ENCODE measurements around the gene ABHD5. TPM values are rescaled to one million over a fixed set of nuclear protein-coding genes. Genes with fewer than 3 reads are reported as not detected.

ABHD5 gene
- total and polyA plus RNA-seq, 5 donors: 11.2 to 23.5 (median 20.9) TPM

DNA sequence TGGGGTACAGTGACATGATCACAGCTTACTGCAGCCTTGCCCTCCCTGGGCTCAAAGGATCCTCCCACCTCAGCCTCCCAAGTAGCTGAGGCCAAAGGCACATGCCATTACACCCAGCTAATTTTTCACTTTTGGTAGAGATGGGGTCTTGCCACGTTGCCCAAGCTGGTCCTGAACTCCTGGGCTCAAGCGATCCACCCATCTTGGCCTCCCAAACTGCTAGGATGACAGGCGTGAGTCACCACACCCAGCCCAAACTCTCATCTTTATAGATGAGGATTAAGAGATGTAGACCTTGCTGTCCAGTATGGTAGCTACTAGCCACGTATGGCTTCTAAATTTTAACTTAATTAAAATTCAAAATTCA, 4.4 kb upstream of the ABHD5 start:
- Histone ChIP-seq H3K4me3 (ENCODE audit: low read length) (no peak overlapping the region), H3K9me3 (ENCODE audit: control insufficient read depth, low read length) (no peaks in the 10 kb centered on the region), H3K27me3 (ENCODE audit: control insufficient read depth, insufficient read depth) (no peaks in the 10 kb centered on the region), H3K27ac (ENCODE audit: low read length) (no peak overlapping the region), H3K4me1 (ENCODE audit: control insufficient read depth, insufficient read depth, low read length) (no peaks in the 10 kb centered on the region)
- WGBS: 95% methylated on average over 4 of the region's 4 CpGs
- ATAC-seq (no peak), DNase-seq (no peak)
- intact Hi-C loops (cut with DNase I): no loop called here

DNA sequence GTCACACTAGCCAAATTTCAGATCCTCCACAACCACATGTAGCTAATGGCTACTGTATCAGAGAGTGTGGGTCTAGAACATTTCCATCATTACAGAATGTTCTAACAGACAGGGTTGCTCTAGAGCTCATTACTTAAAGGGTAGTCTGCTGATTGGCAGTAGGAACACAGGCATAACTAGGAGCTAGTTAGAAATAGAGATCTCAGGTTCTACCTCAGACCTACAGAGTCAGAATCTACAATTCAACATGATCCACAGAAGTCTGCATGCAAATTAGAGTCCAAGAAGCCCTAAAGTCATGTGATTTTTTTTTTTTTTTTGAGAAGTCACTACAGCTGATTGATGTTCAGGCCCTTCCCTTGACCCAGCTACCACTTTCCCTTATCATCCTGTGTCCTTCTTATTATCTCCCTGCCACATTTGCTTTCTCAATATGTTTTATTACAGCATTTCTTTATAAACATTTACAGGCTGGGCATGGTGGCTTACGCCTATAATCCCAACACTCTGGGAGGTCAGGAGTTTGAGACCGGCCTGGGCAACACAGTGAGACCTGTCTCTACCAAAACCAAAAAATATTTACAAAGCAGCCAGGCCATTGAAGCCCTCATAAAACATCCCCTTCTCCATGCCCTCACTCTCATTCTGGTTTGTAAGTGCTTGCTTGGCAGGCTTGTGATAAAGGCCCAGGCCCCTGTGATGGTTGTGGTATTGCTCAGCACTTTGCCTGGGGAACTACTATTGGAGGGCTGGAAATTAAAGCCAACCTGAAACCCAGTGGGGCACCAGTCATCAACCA, 3.8 kb upstream of the ABHD5 start:
- Histone ChIP-seq H3K9me3 (ENCODE audit: control insufficient read depth, low read length) (no peaks in the 10 kb centered on the region), H3K27me3 (ENCODE audit: control insufficient read depth, insufficient read depth) (no peaks in the 10 kb centered on the region), H3K4me1 (ENCODE audit: control insufficient read depth, insufficient read depth, low read length) (no peaks in the 10 kb centered on the region), H3K4me3 (ENCODE audit: low read length) (no peak overlapping the region), H3K27ac (ENCODE audit: low read length) (no peak overlapping the region)
- intact Hi-C loops (cut with DNase I): no loop called here
- DNase-seq (no peak), ATAC-seq (no peak)
- 98% methylated on average over 2 of the region's 2 CpGs for WGBS

DNA sequence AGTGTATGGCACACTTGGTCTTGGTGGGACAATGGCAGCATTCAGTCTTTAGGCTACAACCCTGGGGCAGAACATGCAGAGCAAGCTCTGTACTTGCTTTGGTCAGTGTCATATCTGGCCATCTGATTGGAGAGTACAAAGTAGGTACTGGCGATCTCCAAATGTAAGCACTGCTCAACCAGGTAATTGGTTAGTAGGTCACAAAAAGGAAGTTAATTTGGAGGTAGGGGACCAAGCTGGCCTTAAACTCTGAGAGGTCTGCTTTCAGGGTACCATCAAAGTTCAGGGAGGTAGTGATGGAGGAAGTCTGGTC, 3.3 kb upstream of the ABHD5 start:
- no peak overlapping the region for H3K27ac ChIP-seq (ENCODE audit: low read length)
- no peak for ATAC-seq
- H3K9me3 ChIP-seq (ENCODE audit: control insufficient read depth, low read length): no peaks in the 10 kb centered on the region
- intact Hi-C loops (cut with DNase I): no loop called here
- no peak overlapping the region for H3K4me3 ChIP-seq (ENCODE audit: low read length)
- H3K4me1 ChIP-seq (ENCODE audit: control insufficient read depth, insufficient read depth, low read length): no peaks in the 10 kb centered on the region
- DNase-seq: no peak
- 96% methylated on average over 1 of the region's 1 CpG for WGBS
- no peaks in the 10 kb centered on the region for H3K27me3 ChIP-seq (ENCODE audit: control insufficient read depth, insufficient read depth)

DNA sequence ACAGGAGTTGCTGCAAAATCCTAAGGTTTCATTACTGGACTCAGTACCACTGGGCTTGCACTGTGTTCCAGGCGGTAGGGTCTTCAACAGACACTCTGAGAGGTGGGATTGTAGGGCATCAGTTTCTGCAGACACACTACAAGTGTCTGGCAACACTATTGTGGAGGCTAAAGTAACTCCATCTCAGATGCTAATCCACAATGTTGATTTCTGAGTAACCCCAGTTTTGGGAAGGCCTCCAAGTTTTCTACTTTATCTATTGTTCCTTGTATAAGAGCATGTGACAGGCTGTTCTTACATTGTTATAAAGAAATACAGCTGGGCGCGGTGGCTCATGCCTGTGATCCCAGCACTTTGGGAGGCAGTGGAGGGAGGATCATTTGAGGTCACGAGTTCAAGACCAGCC, 2.5 kb upstream of the ABHD5 start:
- Histone ChIP-seq H3K4me3 (ENCODE audit: low read length) (no peak overlapping the region), H3K27ac (ENCODE audit: low read length) (no peak overlapping the region), H3K4me1 (ENCODE audit: control insufficient read depth, insufficient read depth, low read length) (no peaks in the 10 kb centered on the region), H3K27me3 (ENCODE audit: control insufficient read depth, insufficient read depth) (no peaks in the 10 kb centered on the region), H3K9me3 (ENCODE audit: control insufficient read depth, low read length) (no peaks in the 10 kb centered on the region)
- DNase-seq: peak in 1 of 3 donors; percentile 10
- 78% methylated on average over 4 of the region's 4 CpGs for WGBS
- intact Hi-C loops (cut with DNase I): no loop called here
- ATAC-seq: no peak

DNA sequence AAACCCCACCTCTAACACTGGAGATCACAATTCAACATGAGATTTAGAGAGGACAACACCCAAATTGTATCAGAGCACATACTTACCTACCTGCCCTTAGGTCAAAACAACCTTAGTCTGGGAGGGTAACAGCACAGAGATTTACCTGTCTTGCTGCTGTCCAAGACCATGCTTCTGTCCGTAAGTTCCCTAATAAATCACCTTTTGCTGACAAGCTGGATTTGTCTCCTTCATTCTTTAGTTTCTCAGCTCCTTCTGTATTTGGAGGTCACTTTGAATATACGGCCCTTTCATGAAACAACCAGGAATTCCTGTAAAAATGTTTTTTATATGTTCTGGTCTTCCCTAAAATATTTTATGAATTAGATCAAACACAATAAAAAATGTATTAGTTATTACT, 1.6 kb upstream of the ABHD5 start:
- H3K4me3 ChIP-seq (ENCODE audit: low read length): no peak overlapping the region
- no peak for ATAC-seq
- 89% methylated on average over 2 of the region's 2 CpGs for WGBS

DNA sequence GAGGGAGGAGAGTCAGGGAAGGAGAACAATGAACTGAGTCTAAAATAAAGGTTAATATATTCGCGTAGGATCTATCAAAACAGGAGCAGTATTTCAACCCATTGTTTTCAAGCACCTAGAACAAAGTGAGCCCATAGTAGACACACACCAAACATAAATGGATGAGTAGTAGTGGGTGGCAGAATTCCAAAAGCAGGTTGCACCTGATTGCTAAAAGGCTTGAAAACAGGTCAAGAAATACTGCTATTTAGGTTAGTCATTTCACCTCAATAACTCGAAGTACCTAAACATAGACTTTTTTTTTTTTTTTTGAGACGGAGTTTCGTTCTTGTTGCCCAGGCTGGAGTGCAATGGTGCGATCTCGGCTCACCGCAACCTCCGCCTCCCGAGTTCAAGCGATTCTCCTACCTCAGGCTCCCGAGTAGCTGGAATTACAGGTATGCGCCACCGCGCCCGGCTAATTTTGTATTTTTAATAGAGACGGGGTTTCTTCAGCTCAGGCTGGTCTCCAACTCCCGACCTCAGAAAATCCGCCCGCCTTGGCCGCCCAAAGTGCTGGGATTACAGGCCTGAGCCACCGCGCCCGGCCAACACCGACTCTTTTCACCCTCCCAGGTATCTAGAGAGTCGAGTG, 855 bp upstream of the ABHD5 start:
- Histone ChIP-seq H3K27ac (ENCODE audit: low read length) (no peak overlapping the region), H3K9me3 (ENCODE audit: control insufficient read depth, low read length) (no peaks in the 10 kb centered on the region), H3K4me1 (ENCODE audit: control insufficient read depth, insufficient read depth, low read length) (no peaks in the 10 kb centered on the region), H3K27me3 (ENCODE audit: control insufficient read depth, insufficient read depth) (no peaks in the 10 kb centered on the region), H3K4me3 (ENCODE audit: low read length) (peak overlapping the region; percentile 77)
- DNase-seq (no peak), ATAC-seq (no peak)
- WGBS: 18% methylated on average over 26 of the region's 26 CpGs
- intact Hi-C loops (cut with DNase I): loop anchor here in 1 of 4 donors (5.0 kb wide), 1 partner anchor 68 kb away; the partner anchor contains the start of gene ANO10

More for the DNA sequence above, 1.6 kb upstream of the ABHD5 start:
- no peaks in the 10 kb centered on the region for H3K27me3 ChIP-seq (ENCODE audit: control insufficient read depth, insufficient read depth)
- intact Hi-C loops (cut with DNase I): no loop called here
- no peak overlapping the region for H3K27ac ChIP-seq (ENCODE audit: low read length)
- no peaks in the 10 kb centered on the region for H3K9me3 ChIP-seq (ENCODE audit: control insufficient read depth, low read length)
- no peaks in the 10 kb centered on the region for H3K4me1 ChIP-seq (ENCODE audit: control insufficient read depth, insufficient read depth, low read length)
- DNase-seq: no peak

DNA sequence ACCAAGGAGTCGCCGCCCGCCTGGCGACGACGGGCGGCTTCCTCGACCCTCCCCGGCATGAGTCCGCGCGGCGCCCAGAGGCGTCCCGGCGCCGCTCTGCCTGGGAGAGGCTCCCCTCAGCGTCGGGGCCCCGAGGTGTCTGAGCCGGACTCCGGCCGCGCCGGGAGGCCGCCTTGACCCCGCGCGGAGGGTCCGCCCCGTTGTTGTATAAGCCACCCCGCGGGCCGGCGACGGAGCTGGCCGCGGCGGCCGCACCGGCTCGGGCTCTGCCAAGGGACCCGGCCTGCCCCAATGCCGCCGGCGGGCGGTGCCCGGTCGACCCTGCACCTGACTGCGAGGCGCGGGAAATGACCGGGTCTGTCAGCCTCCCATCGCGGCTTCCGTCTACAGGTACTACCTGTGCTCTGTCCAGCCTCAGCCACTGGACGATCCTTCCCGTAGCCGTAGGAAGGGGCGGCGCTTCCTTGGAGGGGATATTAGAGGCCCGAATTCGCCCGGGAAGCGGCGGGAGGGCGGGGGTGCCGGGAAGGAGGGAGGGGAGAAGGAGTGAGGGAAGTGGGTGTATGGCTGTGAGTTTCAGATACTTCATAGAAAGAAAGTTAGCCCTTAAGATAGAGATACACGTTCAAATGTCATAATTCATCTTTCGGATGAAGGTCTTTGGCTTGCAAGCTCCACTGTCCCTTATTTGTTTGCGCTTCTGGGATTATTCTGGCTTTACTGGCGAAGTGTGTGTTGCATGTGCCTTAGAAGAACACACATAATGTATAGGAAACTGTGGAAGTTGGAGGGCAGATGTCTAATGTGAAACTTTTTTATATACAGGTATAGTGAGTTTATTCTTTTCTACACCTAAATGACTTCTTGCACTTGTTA, 620 bp downstream of the ABHD5 start:
- ATAC-seq: peak; percentile 57 to 71
- H3K4me1 ChIP-seq (ENCODE audit: control insufficient read depth, insufficient read depth, low read length): peaks cover 1% of the 10 kb centered on the region
- WGBS: under 1% methylated on average over 72 of the region's 72 CpGs
- peak overlapping the region; percentile 77 for H3K4me3 ChIP-seq (ENCODE audit: low read length)
- H3K9me3 ChIP-seq (ENCODE audit: control insufficient read depth, low read length): no peaks in the 10 kb centered on the region
- peak; percentile 74 to 86 (median 86) for DNase-seq
- no peaks in the 10 kb centered on the region for H3K27me3 ChIP-seq (ENCODE audit: control insufficient read depth, insufficient read depth)
- peak overlapping the region; percentile 71 for H3K27ac ChIP-seq (ENCODE audit: low read length)
- intact Hi-C loops (cut with DNase I): loop anchor here in 1 of 4 donors (5.0 kb wide), 1 partner anchor 69 kb away; the partner anchor contains the start of gene ANO10

DNA sequence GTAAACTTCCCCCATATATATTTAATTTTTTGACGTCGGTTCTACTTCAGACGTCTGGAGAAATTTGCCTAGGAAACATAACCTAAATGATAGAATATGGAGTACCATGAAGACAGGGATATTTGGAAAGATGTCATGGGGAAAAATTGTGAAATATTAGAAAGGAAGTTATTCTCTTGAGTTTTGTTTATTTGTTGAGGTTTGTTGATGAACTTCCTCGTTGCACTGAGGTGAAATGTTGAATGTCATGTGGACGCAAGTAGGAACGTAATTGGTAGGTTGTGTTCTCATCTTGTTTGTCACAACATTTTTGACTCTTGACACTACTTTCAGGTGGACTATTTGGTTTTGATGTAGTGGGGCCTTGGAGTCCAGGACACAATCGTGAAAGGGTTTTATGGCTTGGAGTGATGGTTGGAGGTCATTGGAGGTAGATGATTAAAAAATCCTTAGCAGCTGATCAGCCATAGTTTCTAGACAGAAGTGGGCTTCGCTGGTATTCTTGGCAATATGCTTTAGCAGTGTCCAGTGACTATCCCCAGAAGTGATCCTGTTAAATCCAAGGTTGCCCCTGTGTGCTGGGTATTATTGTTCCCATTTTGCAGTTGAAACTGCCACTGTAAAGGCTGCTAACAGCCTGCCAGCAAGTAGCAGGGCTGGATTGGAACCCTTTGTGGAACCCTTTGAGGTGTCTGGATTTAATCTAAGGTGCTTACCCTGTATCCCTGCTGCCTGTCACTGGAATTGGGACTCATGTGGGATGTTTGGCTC, 1.5 kb downstream of the ABHD5 start:
- Histone ChIP-seq H3K4me3 (ENCODE audit: low read length) (peak overlapping the region; percentile 77), H3K9me3 (ENCODE audit: control insufficient read depth, low read length) (no peaks in the 10 kb centered on the region), H3K27ac (ENCODE audit: low read length) (no peak overlapping the region), H3K4me1 (ENCODE audit: control insufficient read depth, insufficient read depth, low read length) (peaks cover 1% of the 10 kb centered on the region), H3K27me3 (ENCODE audit: control insufficient read depth, insufficient read depth) (no peaks in the 10 kb centered on the region)
- intact Hi-C loops (cut with DNase I): loop anchor here in 1 of 4 donors (5.0 kb wide), 1 partner anchor 70 kb away; the partner anchor contains the start of gene ANO10
- ATAC-seq: no peak
- DNase-seq: no peak
- 74% methylated on average over 8 of the region's 8 CpGs for WGBS

DNA sequence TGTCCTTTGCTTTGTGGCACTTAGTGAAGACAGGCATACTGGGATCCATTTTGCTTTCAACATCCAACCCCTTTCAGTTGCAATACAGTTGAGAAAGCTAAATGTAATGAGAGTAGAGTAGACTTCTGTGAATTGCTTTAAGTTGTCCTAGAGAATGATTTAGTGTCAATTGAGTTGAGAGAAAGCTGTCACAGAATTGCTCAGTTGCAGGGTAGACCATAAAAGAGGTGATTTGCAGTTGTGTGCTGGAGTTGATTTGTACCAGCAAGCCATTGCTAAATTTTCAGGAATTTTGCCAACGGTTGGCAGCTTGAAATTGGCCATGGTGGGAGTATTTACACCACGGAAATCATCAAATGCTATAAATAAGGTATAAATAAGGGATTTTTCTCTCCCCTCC, 2.2 kb downstream of the ABHD5 start:
- intact Hi-C loops (cut with DNase I): loop anchor here in 1 of 4 donors (5.0 kb wide), 1 partner anchor 71 kb away; the partner anchor contains the start of gene ANO10
- no peak overlapping the region for H3K27ac ChIP-seq (ENCODE audit: low read length)
- H3K27me3 ChIP-seq (ENCODE audit: control insufficient read depth, insufficient read depth): no peaks in the 10 kb centered on the region
- peaks cover 1% of the 10 kb centered on the region for H3K4me1 ChIP-seq (ENCODE audit: control insufficient read depth, insufficient read depth, low read length)
- DNase-seq: no peak
- no peaks in the 10 kb centered on the region for H3K9me3 ChIP-seq (ENCODE audit: control insufficient read depth, low read length)
- no peak for ATAC-seq
- 50% methylated on average over 2 of the region's 2 CpGs for WGBS
- H3K4me3 ChIP-seq (ENCODE audit: low read length): no peak overlapping the region

DNA sequence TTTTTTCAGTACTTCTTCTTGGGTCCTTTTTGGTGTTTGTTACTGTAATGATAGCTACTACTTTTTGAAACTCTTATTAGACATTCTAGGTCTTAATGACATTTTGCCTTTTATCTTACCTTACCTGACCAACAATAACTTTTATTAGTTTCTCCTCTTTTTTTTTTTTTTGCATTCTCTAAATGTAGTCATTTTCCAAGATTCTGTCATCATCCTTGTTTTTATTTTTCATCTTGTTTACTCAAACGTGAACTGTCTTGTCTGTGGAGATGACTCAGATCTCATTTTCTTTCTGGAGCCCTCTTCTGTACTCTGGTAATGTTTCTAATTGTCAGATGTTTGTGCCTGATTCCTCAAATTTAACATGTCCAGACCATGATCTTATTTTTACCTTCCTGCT, 2.9 kb downstream of the ABHD5 start:
- intact Hi-C loops (cut with DNase I): loop anchor here in 1 of 4 donors (5.0 kb wide), 1 partner anchor 71 kb away; the partner anchor contains the start of gene ANO10

More for the DNA sequence above, 2.9 kb downstream of the ABHD5 start:
- ATAC-seq (no peak), DNase-seq (no peak)
- Histone ChIP-seq H3K27ac (ENCODE audit: low read length) (no peak overlapping the region), H3K27me3 (ENCODE audit: control insufficient read depth, insufficient read depth) (no peaks in the 10 kb centered on the region), H3K4me3 (ENCODE audit: low read length) (no peak overlapping the region), H3K9me3 (ENCODE audit: control insufficient read depth, low read length) (no peaks in the 10 kb centered on the region), H3K4me1 (ENCODE audit: control insufficient read depth, insufficient read depth, low read length) (peaks cover 1% of the 10 kb centered on the region)
- 62% methylated on average over 1 of the region's 1 CpG for WGBS

Measured in right cardiac atrium (tissue), 5 donors.